ENCODE data around the gene FLT3LG. TPM values are rescaled to one million over a fixed set of nuclear protein-coding genes. Genes with fewer than 3 reads are reported as not detected.

Gene FLT3LG
- total RNA-seq, 2 donors from 2014 or later, result 2.9 to 10.7 TPM

DNA sequence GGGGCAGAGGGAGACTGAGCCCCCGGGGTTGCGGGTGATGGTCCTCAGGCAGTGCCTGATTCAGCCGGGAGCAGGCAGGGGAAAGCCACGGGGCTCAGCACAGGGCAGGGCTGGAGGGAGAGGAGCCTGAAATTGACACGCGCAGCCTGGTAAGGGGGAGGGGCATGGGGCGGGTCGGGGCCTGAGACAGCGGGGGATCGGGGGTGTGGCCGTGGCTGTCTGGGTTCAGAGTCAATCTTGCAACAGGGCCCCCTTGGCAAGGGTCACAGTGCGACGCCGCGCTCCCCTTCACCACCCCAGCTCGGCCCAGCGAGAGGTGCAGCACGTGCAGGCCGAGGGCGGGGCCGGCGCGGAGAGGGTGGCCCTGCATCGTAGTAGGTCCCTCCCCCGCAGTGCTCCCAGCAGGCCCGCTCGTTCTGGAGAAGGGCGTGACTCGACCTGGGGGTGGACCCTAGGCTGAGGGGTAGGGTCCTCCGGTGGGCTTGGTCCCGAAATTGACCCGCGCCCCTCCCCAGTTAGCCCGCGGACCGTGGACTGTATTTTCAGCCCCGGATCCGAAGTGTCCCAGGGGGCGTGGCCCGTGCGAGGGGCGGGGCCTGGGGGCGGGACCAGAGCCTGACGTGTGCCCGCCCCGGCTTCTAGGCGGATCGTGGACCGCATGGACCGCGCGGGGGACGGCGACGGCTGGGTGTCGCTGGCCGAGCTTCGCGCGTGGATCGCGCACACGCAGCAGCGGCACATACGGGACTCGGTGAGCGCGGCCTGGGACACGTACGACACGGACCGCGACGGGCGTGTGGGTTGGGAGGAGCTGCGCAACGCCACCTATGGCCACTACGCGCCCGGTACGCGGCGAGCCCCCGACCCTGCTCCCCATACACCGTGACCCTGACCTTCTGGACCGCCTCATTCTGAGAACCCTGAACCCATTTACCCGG, 59.8 kb downstream of the FLT3LG start:
- Histone ChIP-seq H3K27ac (no peak overlapping the region), H3K4me1 (replicated peaks) (no peaks in the 10 kb centered on the region), H3K4me3 (peak overlapping the region; percentile 41 to 44), H3K9me3 (no peaks in the 10 kb centered on the region), H3K27me3 (replicated peaks; ENCODE audit: insufficient read depth) (no peaks in the 10 kb centered on the region), H3K36me3 (no peaks in the 10 kb centered on the region)
- TF ChIP-seq POLR2A (IDR thresholded peaks at IDR 0.05), result no peak
- peak; percentile 42 for TF ChIP-seq POLR2AphosphoS5 (IDR thresholded peaks at IDR 0.05)
- TF ChIP-seq, protein P1, sequence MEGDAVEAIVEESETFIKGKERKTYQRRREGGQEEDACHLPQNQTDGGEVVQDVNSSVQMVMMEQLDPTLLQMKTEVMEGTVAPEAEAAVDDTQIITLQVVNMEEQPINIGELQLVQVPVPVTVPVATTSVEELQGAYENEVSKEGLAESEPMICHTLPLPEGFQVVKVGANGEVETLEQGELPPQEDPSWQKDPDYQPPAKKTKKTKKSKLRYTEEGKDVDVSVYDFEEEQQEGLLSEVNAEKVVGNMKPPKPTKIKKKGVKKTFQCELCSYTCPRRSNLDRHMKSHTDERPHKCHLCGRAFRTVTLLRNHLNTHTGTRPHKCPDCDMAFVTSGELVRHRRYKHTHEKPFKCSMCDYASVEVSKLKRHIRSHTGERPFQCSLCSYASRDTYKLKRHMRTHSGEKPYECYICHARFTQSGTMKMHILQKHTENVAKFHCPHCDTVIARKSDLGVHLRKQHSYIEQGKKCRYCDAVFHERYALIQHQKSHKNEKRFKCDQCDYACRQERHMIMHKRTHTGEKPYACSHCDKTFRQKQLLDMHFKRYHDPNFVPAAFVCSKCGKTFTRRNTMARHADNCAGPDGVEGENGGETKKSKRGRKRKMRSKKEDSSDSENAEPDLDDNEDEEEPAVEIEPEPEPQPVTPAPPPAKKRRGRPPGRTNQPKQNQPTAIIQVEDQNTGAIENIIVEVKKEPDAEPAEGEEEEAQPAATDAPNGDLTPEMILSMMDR (IDR thresholded peaks at IDR 0.05), result peak in 2 of 4 experiments; percentile 11 to 52
- 5% methylated on average over 81 of the region's 87 CpGs for WGBS
- peak; percentile 55 for DNase-seq (ENCODE audit: low spot score)
- intact Hi-C loops (cut with DNase I), result no loop called here

DNA sequence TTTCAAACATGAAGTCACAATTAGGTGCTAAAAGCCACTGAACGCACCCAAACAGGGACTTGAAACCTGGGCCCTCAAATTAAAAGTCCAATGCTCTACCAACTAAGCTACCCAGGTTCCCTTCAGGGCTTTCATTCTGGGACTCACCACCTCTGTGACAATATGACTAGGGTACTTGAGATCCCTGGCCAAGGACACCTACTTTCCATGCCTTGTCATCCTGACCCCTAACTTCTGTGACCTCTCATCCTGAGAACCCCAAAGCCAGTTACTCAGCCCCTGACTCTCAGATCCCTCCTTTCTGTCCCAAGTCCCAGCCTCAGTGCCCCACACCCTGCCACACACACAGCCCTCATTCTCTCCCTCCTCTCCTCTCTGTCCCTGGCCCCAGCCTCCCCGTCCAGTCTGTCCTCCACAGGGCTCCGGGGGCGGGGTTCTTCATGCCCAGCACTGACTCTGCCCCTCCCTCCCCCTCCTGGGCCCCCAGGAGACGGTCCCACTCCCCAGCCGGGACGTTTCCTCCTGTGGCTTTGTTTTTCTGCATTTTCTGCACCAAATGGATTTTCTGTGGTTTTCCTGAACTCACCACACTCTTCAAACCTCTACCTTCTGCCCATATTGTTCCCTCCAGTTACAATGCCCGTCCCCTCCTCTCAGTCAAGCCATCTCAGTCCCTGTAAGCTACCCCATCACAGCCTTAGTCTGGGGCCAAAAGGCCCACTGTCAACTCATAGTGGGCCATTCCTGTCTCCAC, 60.8 kb downstream of the FLT3LG start:
- H3K27ac ChIP-seq, result no peak overlapping the region
- H3K36me3 ChIP-seq, result no peaks in the 10 kb centered on the region
- H3K4me3 ChIP-seq, result no peak overlapping the region
- H3K4me1 ChIP-seq (replicated peaks), result no peaks in the 10 kb centered on the region
- no peaks in the 10 kb centered on the region for H3K9me3 ChIP-seq
- no peaks in the 10 kb centered on the region for H3K27me3 ChIP-seq (replicated peaks; ENCODE audit: insufficient read depth)
- whole genome bisulfite sequencing, result 78% methylated on average over 8 of the region's 8 CpGs
- no peak for DNase-seq (ENCODE audit: low spot score)
- intact Hi-C loops (cut with DNase I), result no loop called here
- TF ChIP-seq, protein P1 (IDR thresholded peaks at IDR 0.05), result no peak

MicroRNAs encoded within 50 kb of the gene (microRNA counts, 767-probe panel; counts per million panel counts)
- 5,211 to 5,810 counts per million in 2 donors for microRNA hsa-miR-150-5p

Small RNAs within 50 kb of the gene (microRNA-seq; reads per million reads assigned to microRNA genes)
- gene MIR150, result 394 reads per million, percentile 83 among the genes with 10 or more reads in this experiment

Small RNAs within 50 kb of the gene (small RNA-seq; reads per million reads assigned to genes)
- gene COX6CP7 (0 reads per million in 2 donors), gene MIR150 (4.8 to 97.2 reads per million in 2 donors), gene SNORD32A (0 reads per million in 2 donors), gene SNORD33 (0 reads per million in 2 donors), gene SNORD34 (0 reads per million in 2 donors), gene SNORD35A (0 reads per million in 2 donors), gene SNORD35B (0 reads per million in 2 donors)

Other genes with a start within 250 kb of the FLT3LG start
- 1 to 10 TPM in 1 of 2 donors, under 1 TPM in 1; 0.59 to 4.3 TPM for gene SLC6A16, start 149.0 kb upstream of the FLT3LG start, total RNA-seq
- 10 to 100 TPM in 1 of 2 donors, 1 to 10 TPM in 1; 9.5 to 21.4 TPM for gene CD37, start 138.8 kb upstream of the FLT3LG start, total RNA-seq
- 10 to 100 TPM; 17.0 to 28.0 TPM for gene TEAD2, start 111.8 kb upstream of the FLT3LG start, total RNA-seq
- 10 to 100 TPM in 1 of 2 donors, 1 to 10 TPM in 1; 1.0 to 17.8 TPM for gene DKKL1, start 110.3 kb upstream of the FLT3LG start, total RNA-seq
- 10 to 100 TPM in 1 of 2 donors, not detected in 1; 13.1 TPM for gene KASH5, start 86.0 kb upstream of the FLT3LG start, total RNA-seq
- gene PTH2, start 50.8 kb upstream of the FLT3LG start, total RNA-seq, result not detected
- gene GFY, start 48.8 kb upstream of the FLT3LG start, total RNA-seq, result not detected
- under 1 TPM; 0.09 to 0.40 TPM for gene SLC17A7, start 32.7 kb upstream of the FLT3LG start, total RNA-seq
- 100 to 1,000 TPM in 1 of 2 donors, 10 to 100 TPM in 1; 93.0 to 123 TPM for gene PIH1D1, start 22.4 kb upstream of the FLT3LG start, total RNA-seq
- gene ALDH16A1, start 21.0 kb upstream of the FLT3LG start, total RNA-seq, result 10 to 100 TPM; 24.3 to 42.0 TPM
- gene RPL13A, start 13.4 kb downstream of the FLT3LG start, total RNA-seq, result 1,000 to 10,000 TPM; 2,414 to 3,956 TPM
- 1,000 to 10,000 TPM; 4,118 to 4,499 TPM for gene RPS11, start 22.2 kb downstream of the FLT3LG start, total RNA-seq
- gene FCGRT, start 38.4 kb downstream of the FLT3LG start, total RNA-seq, result 100 to 1,000 TPM; 140 to 153 TPM
- 10 to 100 TPM in 1 of 2 donors, 1 to 10 TPM in 1; 2.5 to 14.5 TPM for gene RCN3, start 53.8 kb downstream of the FLT3LG start, total RNA-seq
- 10 to 100 TPM; 62.9 to 91.7 TPM for gene NOSIP, start 106.3 kb downstream of the FLT3LG start, total RNA-seq
- 10 to 100 TPM in 1 of 2 donors, 1 to 10 TPM in 1; 8.1 to 22.5 TPM for gene PRRG2, start 107.1 kb downstream of the FLT3LG start, total RNA-seq
- 10 to 100 TPM; 24.0 to 41.9 TPM for gene PRR12, start 117.0 kb downstream of the FLT3LG start, total RNA-seq
- 10 to 100 TPM; 59.1 to 72.3 TPM for gene RRAS, start 165.9 kb downstream of the FLT3LG start, total RNA-seq
- 10 to 100 TPM; 47.9 to 80.8 TPM for gene SCAF1, start 168.0 kb downstream of the FLT3LG start, total RNA-seq
- 10 to 100 TPM; 53.4 to 58.0 TPM for gene IRF3, start 191.6 kb downstream of the FLT3LG start, total RNA-seq
- 10 to 100 TPM; 11.6 to 11.7 TPM for gene BCL2L12, start 191.7 kb downstream of the FLT3LG start, total RNA-seq
- 100 to 1,000 TPM; 142 to 300 TPM for gene PRMT1, start 203.1 kb downstream of the FLT3LG start, total RNA-seq
- gene ADM5, start 215.4 kb downstream of the FLT3LG start, total RNA-seq, result 1 to 10 TPM in 1 of 2 donors, under 1 TPM in 1; 0.68 to 6.1 TPM
- 1 to 10 TPM in 1 of 2 donors, under 1 TPM in 1; 0.96 to 5.5 TPM for gene CPT1C, start 216.9 kb downstream of the FLT3LG start, total RNA-seq

Data from prostate gland (tissue), 2 donors.